GM19395 (cell line): ENCODE results near the gene KRTAP20-3.

ENCODE experiments used
- ATAC-seq: cut with Tn5 transposase; IDR thresholded peaks from one replicate; pipeline ENCODE4 v1.9.1; 2021; ENCODE audit warnings: mild to moderate bottlenecking, moderate library complexity; ENCODE audit not compliant: unreplicated experiment

The KRTAP20-3 gene

GRCh38 chr21:30680586-30680985, 37.9 kb downstream of the KRTAP20-3 start:
- no peak for ATAC-seq

GRCh38 chr21:30684506-30684905, 41.8 kb downstream of the KRTAP20-3 start:
- no peak for ATAC-seq

DNA sequence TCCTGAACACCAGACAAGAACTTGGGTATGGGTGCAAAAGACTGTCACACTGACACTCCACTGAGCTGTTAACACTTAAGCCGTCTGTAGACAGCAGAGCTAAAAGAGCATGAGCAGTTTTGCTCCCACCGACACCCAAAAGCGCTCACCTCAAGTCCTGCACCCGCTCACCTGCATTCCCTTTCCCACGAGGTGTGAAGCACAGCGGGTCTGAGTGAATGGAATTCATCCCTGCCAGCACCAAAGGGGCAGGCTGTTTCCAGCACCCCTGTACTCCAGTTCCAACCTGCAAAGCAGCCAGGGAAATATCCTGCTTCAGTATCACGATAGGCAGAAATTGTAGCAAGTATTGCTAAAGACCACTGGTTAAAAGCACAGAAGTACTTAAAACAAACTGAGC, 47.2 kb downstream of the KRTAP20-3 start:
- no peak for ATAC-seq
